Smooth muscle cell (in vitro differentiated cells): ENCODE measurements around the gene FAM181B. TPM values are rescaled to one million over a fixed set of nuclear protein-coding genes. Genes with fewer than 3 reads are reported as not detected.

Experiments
- DNase-seq: peaks from one replicate; lab custom pipeline; 2025; ENCODE audit not compliant: unreplicated experiment; lab: John Stamatoyannopoulos, UW
- H2AFZ ChIP-seq: fragments of 200-600 bp; sonication (generic); 2 replicates; pipeline ENCODE4 v1.6.0; 2016; ENCODE audit warnings: antibody characterized with exemption, low read depth, mild to moderate bottlenecking
- H3F3A ChIP-seq: fragments of 200-600 bp; sonication (generic); 2 replicates; pipeline ENCODE4 v1.6.0; 2017; ENCODE audit warnings: antibody characterized with exemption, low read depth
- H3K27ac ChIP-seq: fragments of 200-600 bp; sonication (generic); 2 replicates; pipeline ENCODE4 v1.5.1; 2016; ENCODE audit warnings: low read depth, mild to moderate bottlenecking
- H3K27me3 ChIP-seq: fragments of 200-600 bp; sonication (generic); 2 replicates; pipeline ENCODE4 v1.6.1; 2016; ENCODE audit warnings: low read depth, mild to moderate bottlenecking
- H3K36me3 ChIP-seq: fragments of 200-600 bp; sonication (generic); 2 replicates; pipeline ENCODE4 v1.5.1; 2016; ENCODE audit warnings: low read depth
- H3K4me1 ChIP-seq: fragments of 200-600 bp; sonication (generic); 2 replicates; pipeline ENCODE4 v1.5.1; 2016; ENCODE audit warnings: low read depth
- H3K4me2 ChIP-seq: fragments of 200-600 bp; sonication (generic); 2 replicates; pipeline ENCODE4 v1.6.0; 2016; ENCODE audit warnings: mild to moderate bottlenecking
- H3K4me3 ChIP-seq: fragments of 200-600 bp; sonication (generic); 2 replicates; pipeline ENCODE4 v1.5.1; 2016; ENCODE audit warnings: mild to moderate bottlenecking
- H3K79me2 ChIP-seq: fragments of 200-600 bp; sonication (generic); 2 replicates; pipeline ENCODE4 v1.6.0; 2016; ENCODE audit warnings: low read depth, mild to moderate bottlenecking
- H3K9ac ChIP-seq: fragments of 200-600 bp; sonication (generic); 2 replicates; pipeline ENCODE4 v1.6.0; 2016; ENCODE audit warnings: low read depth
- H3K9me3 ChIP-seq: fragments of 200-600 bp; sonication (generic); replicated peaks from 2 replicates; pipeline ENCODE4 v1.5.1; 2016; ENCODE audit warnings: low read depth
- H4K20me1 ChIP-seq: fragments of 200-600 bp; sonication (generic); 2 replicates; pipeline ENCODE4 v1.6.0; 2016; ENCODE audit warnings: low read depth
- WGBS: methylation state at CpG from one replicate; pipeline ENCODE4 v1.1.7; 2016; ENCODE audit warnings: low lambda C conversion rate; 5-methylcytosine and 5-hydroxymethylcytosine counted together
- polyA plus RNA-seq: library from polyadenylated mRNA; unstranded; fragments of >200 nt; fragmentation: Nextera tagmentation; extraction: Ambion mirVana; gene quantifications from 2 replicates; pipeline ENCODE4 v1.2.1, GENCODE V29; 2016
- small RNA-seq: library from RNA; depleted of rRNA; stranded (forward); fragments of <200 nt; gene quantifications from one replicate; pipeline ENCODE3, GENCODE V24; 2014
- total RNA-seq: library from RNA; depleted of rRNA; stranded (reverse); fragments of >200 nt; gene quantifications from 2 replicates; pipeline ENCODE4 v1.2.3, GENCODE V29; 2014
- TF ChIP-seq, protein P1 (sequence below): fragments of 200-600 bp; sonication (generic); IDR thresholded peaks from 2 replicates; pipeline ENCODE4 v1.5.1; 2017; ENCODE audit warnings: borderline replicate concordance, mild to moderate bottlenecking, antibody characterized with exemption; ENCODE audit not compliant: insufficient read depth, poor library complexity, severe bottlenecking

The FAM181B gene
- total and polyA plus RNA-seq, 2 experiments from 2014 or later = not detected

DNA sequence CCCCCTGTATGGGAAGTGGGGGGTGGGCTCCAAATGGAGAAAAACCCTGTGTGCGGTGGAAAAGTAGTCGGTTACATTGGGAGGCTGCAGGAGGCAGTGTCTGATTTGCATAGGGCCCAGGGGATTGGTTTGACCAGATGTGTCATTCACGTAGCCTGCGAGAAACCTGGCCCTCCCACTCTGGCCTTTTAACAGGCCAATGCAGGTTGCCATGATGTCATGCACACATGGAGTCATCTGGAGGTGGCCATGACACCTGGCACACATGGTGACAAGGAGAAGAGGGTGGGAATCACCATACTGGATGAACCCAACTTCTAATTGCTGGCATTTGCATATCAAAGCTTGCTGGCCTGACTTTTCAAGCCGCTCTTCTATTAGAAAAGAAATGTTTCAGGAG is 50.6 kb downstream of the FAM181B start:
- Histone ChIP-seq H3K27ac (no peak overlapping the region), H3K4me2 (no peak overlapping the region), H3K27me3 (no peaks in the 10 kb centered on the region), H4K20me1 (no peaks in the 10 kb centered on the region), H3K4me1 (no peaks in the 10 kb centered on the region), H3K9ac (no peak overlapping the region), H3K79me2 (no peaks in the 10 kb centered on the region), H3F3A (no peaks in the 10 kb centered on the region), H3K9me3 (no peaks in the 10 kb centered on the region), H3K4me3 (no peak overlapping the region), H3K36me3 (no peaks in the 10 kb centered on the region), H2AFZ (no peak overlapping the region)
- WGBS = 84% methylated on average over 5 of the region's 5 CpGs
- TF ChIP-seq, protein P1, sequence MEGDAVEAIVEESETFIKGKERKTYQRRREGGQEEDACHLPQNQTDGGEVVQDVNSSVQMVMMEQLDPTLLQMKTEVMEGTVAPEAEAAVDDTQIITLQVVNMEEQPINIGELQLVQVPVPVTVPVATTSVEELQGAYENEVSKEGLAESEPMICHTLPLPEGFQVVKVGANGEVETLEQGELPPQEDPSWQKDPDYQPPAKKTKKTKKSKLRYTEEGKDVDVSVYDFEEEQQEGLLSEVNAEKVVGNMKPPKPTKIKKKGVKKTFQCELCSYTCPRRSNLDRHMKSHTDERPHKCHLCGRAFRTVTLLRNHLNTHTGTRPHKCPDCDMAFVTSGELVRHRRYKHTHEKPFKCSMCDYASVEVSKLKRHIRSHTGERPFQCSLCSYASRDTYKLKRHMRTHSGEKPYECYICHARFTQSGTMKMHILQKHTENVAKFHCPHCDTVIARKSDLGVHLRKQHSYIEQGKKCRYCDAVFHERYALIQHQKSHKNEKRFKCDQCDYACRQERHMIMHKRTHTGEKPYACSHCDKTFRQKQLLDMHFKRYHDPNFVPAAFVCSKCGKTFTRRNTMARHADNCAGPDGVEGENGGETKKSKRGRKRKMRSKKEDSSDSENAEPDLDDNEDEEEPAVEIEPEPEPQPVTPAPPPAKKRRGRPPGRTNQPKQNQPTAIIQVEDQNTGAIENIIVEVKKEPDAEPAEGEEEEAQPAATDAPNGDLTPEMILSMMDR = no peak
- DNase-seq = no peak

DNA sequence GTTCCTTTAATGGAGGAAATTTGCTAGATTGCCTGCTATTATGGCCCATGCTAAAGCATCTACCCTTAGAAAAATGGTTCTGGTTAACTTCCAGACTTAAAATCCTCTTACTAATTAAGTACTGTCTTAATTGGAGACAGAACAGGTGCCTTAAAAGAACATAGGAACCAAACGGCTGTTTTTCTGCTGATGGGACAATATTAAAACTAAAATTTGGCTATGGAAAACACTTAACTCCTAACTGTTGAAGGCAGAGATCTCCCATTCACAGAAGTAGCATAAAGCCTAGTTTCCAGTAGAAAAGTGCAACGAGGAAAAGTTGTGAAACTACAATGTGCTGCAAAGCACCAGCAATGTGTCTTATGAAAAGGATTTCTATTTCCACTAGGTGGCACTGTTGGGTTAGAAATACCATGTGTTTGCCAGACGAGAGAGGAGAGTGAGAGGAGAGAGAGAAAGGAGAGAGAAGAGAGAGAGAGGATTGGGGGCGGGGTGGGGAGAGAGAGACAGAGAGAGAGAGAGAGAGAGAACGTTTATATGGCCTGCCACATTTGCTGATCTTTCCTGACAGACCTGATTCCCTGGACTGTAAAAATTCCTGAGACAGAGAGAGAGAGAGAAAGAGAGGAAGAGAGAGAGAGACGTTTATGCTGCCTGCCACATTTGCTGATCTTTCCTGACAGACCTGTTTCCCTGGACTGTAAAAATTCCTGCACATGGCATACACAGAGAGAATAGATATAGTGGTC is 51.5 kb downstream of the FAM181B start:
- peak overlapping the region; percentile 28 for H2AFZ ChIP-seq
- H4K20me1 ChIP-seq = no peaks in the 10 kb centered on the region
- TF ChIP-seq, protein P1 = peak; percentile 53
- no peaks in the 10 kb centered on the region for H3K9me3 ChIP-seq
- H3K4me3 ChIP-seq = no peak overlapping the region
- WGBS = 37% methylated on average over 6 of the region's 6 CpGs
- peak overlapping the region; percentile 22 for H3K4me2 ChIP-seq
- no peaks in the 10 kb centered on the region for H3K4me1 ChIP-seq
- no peaks in the 10 kb centered on the region for H3K27me3 ChIP-seq
- DNase-seq = no peak
- no peaks in the 10 kb centered on the region for H3K36me3 ChIP-seq
- H3K27ac ChIP-seq = no peak overlapping the region
- H3K79me2 ChIP-seq = no peaks in the 10 kb centered on the region
- no peak overlapping the region for H3K9ac ChIP-seq
- no peaks in the 10 kb centered on the region for H3F3A ChIP-seq

DNA sequence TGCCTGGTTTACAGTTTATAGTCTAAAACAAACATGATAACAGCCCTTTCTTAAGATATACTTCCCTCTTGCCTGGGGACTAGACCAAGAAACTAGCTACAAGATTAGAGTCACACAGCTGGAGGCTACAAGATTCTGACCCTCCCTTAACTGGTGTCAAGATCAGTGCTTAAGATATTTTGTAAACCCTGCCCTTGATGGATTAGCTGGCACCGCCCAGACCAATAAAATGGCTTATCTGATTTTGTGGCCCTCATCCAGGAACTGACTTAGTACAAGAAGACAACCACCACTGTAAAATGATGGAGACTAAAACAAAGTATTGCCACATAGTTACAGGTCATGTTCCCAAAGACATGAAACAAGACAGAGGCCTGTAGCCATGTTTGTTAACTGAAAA is 53.4 kb downstream of the FAM181B start:
- Histone ChIP-seq H3F3A (no peaks in the 10 kb centered on the region), H3K4me1 (no peaks in the 10 kb centered on the region), H4K20me1 (no peaks in the 10 kb centered on the region), H3K4me2 (no peak overlapping the region), H3K79me2 (no peaks in the 10 kb centered on the region), H3K9me3 (no peaks in the 10 kb centered on the region), H3K27me3 (no peaks in the 10 kb centered on the region), H3K27ac (no peak overlapping the region), H3K4me3 (no peak overlapping the region), H2AFZ (no peak overlapping the region), H3K36me3 (no peaks in the 10 kb centered on the region), H3K9ac (no peak overlapping the region)
- WGBS = 13% methylated on average over 1 of the region's 1 CpG
- no peak for DNase-seq
- TF ChIP-seq, protein P1 = no peak

Small RNAs within 50 kb of the gene (small RNA-seq; reads per million reads assigned to genes)
- gene RPS28P7 = 14.0 reads per million, percentile 84 among the genes with 10 or more reads in this experiment

Other genes with a start within 250 kb of the FAM181B start
- 78.8 and 92.9 TPM in 2 replicates for gene PRCP, start 166.6 kb upstream of the FAM181B start, total RNA-seq
- 73.9 and 84.0 TPM in 2 replicates for gene PRCP, start 166.6 kb upstream of the FAM181B start, polyA plus RNA-seq
- gene DDIAS, start 167.9 kb upstream of the FAM181B start, total RNA-seq = 4.0 and 5.9 TPM in 2 replicates
- 3.1 TPM in 2 replicates for gene DDIAS, start 167.9 kb upstream of the FAM181B start, polyA plus RNA-seq